Prostate gland (tissue), 2 donors: ENCODE results near the gene FUOM. TPM values are rescaled to one million over a fixed set of nuclear protein-coding genes. Genes with fewer than 3 reads are reported as not detected.

Source experiments
- DNase-seq: peaks from one replicate; pipeline ENCODE4 v3.0.0-alpha.2; 2019; ENCODE audit warnings: low spot score
- H3K27ac ChIP-seq, 2 donors: fragments of 200-600 bp; sonication (generic); 2 replicates each; pipeline ENCODE4 v1.5.1; 2017 to 2019
- H3K27me3 ChIP-seq: fragments of 200-600 bp; sonication (generic); replicated peaks from 2 replicates; pipeline ENCODE4 v1.5.1; 2019; ENCODE audit not compliant: insufficient read depth
- H3K36me3 ChIP-seq, 2 donors: fragments of 200-600 bp; sonication (generic); 1 replicate in 1 of 2; 2 replicates in 1 of 2; pipeline versions ENCODE4 v1.5.1 to v1.8.1; 2017 to 2019
- H3K4me1 ChIP-seq: fragments of 200-600 bp; sonication (generic); replicated peaks from 2 replicates; pipeline ENCODE4 v1.5.1; 2019
- H3K4me3 ChIP-seq, 2 donors: fragments of 200-600 bp; sonication (generic); 2 replicates each; pipeline ENCODE4 v1.5.1; 2017 to 2019
- H3K9me3 ChIP-seq: fragments of 200-600 bp; sonication (generic); 2 replicates; pipeline ENCODE4 v1.5.1; 2017
- POLR2A ChIP-seq: fragments of 450-650 bp; IDR thresholded peaks from one replicate; pipeline ENCODE4 v1.6.1; 2016; ENCODE audit warnings: antibody characterized with exemption, mild to moderate bottlenecking
- POLR2AphosphoS5 ChIP-seq: sonication (generic); formaldehyde crosslinking; IDR thresholded peaks from one replicate; pipeline ENCODE4 v1.6.1; 2017; ENCODE audit warnings: antibody characterized with exemption
- WGBS: methylation state at CpG from one replicate; pipeline ENCODE4 v1.1.5; 2018; 5-methylcytosine and 5-hydroxymethylcytosine counted together
- intact Hi-C: fragments of 100-400 bp; cut with DNase I; formaldehyde crosslinking; loops from one replicate; pipeline ENCODE4 v1.14.2; 2022
- total RNA-seq, 2 donors: library from RNA; depleted of rRNA; stranded (reverse); fragments of >200 nt; gene quantifications; one replicate each; pipeline ENCODE4 v1.1.0, GENCODE V29; 2016
- TF ChIP-seq, protein P1 (sequence below), 4 experiments: fragments of 200-600 bp in 2 of 4; fragments of 450-650 bp in 2 of 4; sonication (generic) in 2 of 4; IDR thresholded peaks; 1 replicate in 3 of 4; 2 replicates in 1 of 4; pipeline ENCODE4 v1.5.1; 2016 to 2019; ENCODE audit warnings: antibody characterized with exemption in 4 of 4, mild to moderate bottlenecking in 2 of 4, moderate library complexity in 2 of 4

FUOM gene
- total RNA-seq, 2 donors from 2014 or later: 8.7 to 11.4 TPM

DNA sequence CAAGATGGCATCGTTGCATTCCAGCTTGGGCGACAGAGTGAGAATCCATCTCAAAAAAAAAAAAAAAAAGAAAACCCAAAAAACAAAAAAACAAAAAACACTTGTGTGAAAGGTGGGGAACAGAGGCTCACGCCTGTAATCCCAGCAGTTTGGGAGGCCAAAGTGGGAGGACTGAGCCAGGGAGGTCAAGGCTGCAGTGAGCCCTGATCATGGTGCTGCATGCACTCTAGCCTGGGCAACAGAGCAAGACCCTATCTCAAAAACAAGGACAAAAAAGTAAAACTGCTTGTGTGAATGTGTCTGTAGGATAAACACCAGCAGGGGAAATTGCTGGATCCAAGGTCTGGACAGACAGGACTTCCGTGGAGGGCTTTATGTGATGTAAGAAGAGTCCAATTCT lies 25.7 kb upstream of the FUOM start:
- intact Hi-C loops: no loop called here
- H3K9me3 ChIP-seq: no peaks in the 10 kb centered on the region
- 95% methylated on average over 4 of the region's 4 CpGs for WGBS
- H3K27me3 ChIP-seq: no peaks in the 10 kb centered on the region
- no peak for DNase-seq
- TF ChIP-seq, protein P1, sequence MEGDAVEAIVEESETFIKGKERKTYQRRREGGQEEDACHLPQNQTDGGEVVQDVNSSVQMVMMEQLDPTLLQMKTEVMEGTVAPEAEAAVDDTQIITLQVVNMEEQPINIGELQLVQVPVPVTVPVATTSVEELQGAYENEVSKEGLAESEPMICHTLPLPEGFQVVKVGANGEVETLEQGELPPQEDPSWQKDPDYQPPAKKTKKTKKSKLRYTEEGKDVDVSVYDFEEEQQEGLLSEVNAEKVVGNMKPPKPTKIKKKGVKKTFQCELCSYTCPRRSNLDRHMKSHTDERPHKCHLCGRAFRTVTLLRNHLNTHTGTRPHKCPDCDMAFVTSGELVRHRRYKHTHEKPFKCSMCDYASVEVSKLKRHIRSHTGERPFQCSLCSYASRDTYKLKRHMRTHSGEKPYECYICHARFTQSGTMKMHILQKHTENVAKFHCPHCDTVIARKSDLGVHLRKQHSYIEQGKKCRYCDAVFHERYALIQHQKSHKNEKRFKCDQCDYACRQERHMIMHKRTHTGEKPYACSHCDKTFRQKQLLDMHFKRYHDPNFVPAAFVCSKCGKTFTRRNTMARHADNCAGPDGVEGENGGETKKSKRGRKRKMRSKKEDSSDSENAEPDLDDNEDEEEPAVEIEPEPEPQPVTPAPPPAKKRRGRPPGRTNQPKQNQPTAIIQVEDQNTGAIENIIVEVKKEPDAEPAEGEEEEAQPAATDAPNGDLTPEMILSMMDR (IDR thresholded peaks at IDR 0.05): no peak
- H3K27ac ChIP-seq: no peak overlapping the region
- H3K4me1 ChIP-seq: no peaks in the 10 kb centered on the region
- no peaks in the 10 kb centered on the region for H3K36me3 ChIP-seq
- H3K4me3 ChIP-seq: no peak overlapping the region

DNA sequence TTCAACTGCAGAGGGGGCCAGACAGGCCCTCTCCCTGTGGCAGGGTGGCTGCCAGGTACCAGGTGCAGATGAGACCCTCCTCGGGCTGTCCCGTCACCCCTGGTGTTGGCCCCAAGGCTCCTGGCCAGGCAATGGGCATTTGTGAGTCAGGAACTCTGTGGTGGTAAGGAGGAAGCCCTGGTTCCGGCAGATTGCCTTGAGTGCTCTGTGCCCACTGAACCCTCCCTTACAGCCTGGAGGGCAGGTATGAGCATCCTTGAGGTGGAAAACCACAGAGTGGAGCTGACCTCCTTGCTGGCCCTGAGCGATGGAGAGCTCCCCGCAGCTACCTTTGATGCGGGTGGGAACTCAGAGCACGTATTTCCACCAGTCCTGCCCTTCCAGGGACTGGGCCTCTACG lies 23.2 kb upstream of the FUOM start:
- 94% methylated on average over 8 of the region's 8 CpGs for WGBS
- Histone ChIP-seq H3K9me3 (no peaks in the 10 kb centered on the region), H3K36me3 (no peaks in the 10 kb centered on the region), H3K27me3 (no peaks in the 10 kb centered on the region), H3K27ac (no peak overlapping the region), H3K4me1 (no peaks in the 10 kb centered on the region), H3K4me3 (no peak overlapping the region)
- TF ChIP-seq POLR2A (no peak), POLR2AphosphoS5 (no peak)
- TF ChIP-seq, protein P1 (IDR thresholded peaks at IDR 0.05): no peak
- intact Hi-C loops: no loop called here
- no peak for DNase-seq

DNA sequence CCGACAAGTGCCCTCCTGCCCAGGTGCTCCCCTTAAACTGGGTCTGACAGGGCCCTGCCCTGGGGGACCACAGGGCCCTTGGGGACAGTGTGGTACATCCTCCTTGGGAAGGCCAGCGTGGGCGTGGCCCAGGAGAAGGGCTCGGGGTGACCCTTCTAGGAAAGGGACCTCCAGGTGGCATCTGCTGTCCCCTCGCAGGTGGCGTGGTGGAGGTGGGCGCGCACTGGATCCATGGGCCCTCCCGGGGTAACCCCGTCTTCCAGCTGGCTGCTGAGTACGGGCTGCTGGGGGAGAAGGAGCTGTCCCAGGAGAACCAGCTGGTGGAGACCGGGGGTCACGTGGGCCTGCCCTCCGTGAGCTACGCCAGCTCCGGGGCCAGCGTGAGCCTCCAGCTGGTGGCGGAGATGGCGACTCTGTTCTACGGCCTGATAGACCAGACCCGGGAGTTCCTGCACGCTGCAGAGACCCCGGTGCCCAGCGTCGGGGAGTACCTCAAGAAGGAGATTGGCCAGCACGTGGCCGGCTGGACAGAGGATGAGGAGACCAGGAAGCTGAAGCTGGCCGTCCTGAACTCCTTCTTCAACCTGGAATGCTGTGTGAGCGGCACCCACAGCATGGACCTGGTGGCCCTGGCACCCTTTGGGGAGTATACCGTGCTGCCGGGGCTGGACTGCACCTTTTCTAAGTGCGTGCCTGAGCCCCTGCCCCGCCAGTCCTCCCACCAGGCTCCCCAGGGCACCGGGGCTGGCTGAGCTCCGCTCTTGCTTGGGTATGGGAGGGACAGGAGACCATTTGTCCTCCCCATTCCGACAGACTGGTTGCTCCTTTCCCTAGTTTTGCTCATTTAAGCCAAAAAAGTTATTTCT lies 22.2 kb upstream of the FUOM start:
- H3K27me3 ChIP-seq: no peaks in the 10 kb centered on the region
- H3K4me3 ChIP-seq: peak overlapping the region; percentile 67 to 82
- no peaks in the 10 kb centered on the region for H3K9me3 ChIP-seq
- no peaks in the 10 kb centered on the region for H3K36me3 ChIP-seq
- TF ChIP-seq, protein P1 (IDR thresholded peaks at IDR 0.05): no peak
- TF ChIP-seq POLR2AphosphoS5 (no peak), POLR2A (no peak)
- no peaks in the 10 kb centered on the region for H3K4me1 ChIP-seq
- DNase-seq: no peak
- H3K27ac ChIP-seq: peak overlapping the region; percentile 43 to 75
- intact Hi-C loops: no loop called here
- 92% methylated on average over 27 of the region's 36 CpGs for WGBS

DNA sequence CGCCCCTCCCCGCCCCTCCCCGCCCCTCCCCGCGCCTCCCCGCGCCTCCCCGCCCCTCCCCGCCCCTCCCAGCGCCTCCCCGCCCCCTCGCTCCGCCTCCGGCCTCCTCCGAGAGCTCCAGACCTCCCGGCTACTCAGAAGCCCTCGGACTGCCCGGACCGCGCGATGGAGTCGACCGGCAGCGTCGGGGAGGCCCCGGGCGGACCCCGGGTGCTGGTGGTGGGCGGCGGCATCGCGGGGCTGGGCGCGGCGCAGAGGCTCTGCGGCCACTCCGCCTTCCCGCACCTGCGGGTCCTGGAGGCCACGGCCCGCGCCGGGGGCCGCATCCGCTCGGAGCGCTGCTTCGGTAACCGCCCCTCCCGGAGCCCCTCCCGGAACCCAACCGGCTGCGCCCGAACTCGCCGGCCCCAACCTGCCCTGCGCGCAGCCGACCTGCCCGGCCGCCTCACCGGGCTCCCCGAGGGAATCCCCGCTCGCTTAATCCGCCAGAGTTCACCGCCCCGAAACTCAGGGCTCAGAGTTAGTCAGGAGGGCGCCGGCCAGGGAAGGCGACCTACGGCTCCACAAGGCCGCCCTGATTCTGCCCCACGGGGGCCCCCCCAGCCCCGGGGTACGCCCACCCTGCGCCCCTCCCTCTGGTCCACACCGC lies 21.5 kb upstream of the FUOM start, which contains the start of gene PAOX:
PAOX (plus strand) TSS at position 111 of the 649 bp plus-strand sequence; CDS start at position 166, 55 bp downstream.
- Histone ChIP-seq H3K27me3 (no peaks in the 10 kb centered on the region), H3K4me1 (peaks cover 3% of the 10 kb centered on the region), H3K9me3 (no peaks in the 10 kb centered on the region), H3K27ac (peak within 1 kb of the TSS; percentile 80), H3K36me3 (no peaks in the 10 kb centered on the region), H3K4me3 (peak within 1 kb of the TSS; percentile 75 to 85)
- TF ChIP-seq POLR2AphosphoS5: no peak
- TF ChIP-seq, protein P1 (IDR thresholded peaks at IDR 0.05): no peak
- TF ChIP-seq POLR2A: peak; percentile 34
- DNase-seq: peak; percentile 66
- intact Hi-C loops: no loop called here
- 3% methylated on average over 37 of the region's 78 CpGs for WGBS
